ENCODE measurements around the gene TOM1. TPM values are rescaled to one million over a fixed set of nuclear protein-coding genes. Genes with fewer than 3 reads are reported as not detected.
A peak's percentile ranks its signal among the peaks of the same experiment; 100 is the strongest.

TOM1 gene
- total and polyA plus RNA-seq, 2 of the 13 experiments (the other 11 are each of a cell fraction or from before 2014, with no cell fraction given), result 30.8 to 87.3 TPM

DNA sequence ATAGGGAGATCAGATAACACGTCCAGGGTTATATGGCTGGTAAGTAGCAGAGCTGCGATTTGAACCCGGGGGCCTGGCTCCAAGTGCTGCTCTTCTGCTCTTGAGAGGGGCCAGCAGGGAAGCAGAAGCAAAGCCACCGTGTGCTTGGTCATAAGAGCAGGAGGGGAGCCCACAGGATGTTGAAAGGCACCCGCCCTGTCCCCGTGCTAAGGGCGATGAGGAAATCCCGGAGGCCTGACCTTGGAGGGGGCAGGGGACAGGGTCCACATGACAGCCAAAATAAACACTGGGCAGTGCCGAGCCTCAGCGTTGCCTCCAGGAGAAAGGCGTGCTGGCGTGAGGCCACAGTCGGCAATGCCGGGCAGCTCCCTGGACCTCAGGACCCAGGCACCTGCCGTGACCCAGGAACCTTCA lies 28.8 kb downstream of the TOM1 start (continued):
- TF ChIP-seq REST (IDR thresholded peaks at IDR 0.05; ENCODE audit: borderline replicate concordance in 1 of 2, low read depth in 1 of 2, low read length in 2 of 2) (peak in 1 of 2 experiments; percentile 36; a peak in 1 of 4 replicates), ZNF232 (CRISPR knock-in tag; IDR thresholded peaks at IDR 0.05; ENCODE audit: borderline replicate concordance) (no peak; the same call in 1 of the 2 replicates), ZBTB38 (CRISPR knock-in tag; IDR thresholded peaks at IDR 0.05) (peak; percentile 82), ARNTL (CRISPR knock-in tag; IDR thresholded peaks at IDR 0.05) (peak; percentile 98), FOXC1 (CRISPR knock-in tag; IDR thresholded peaks at IDR 0.05; ENCODE audit: borderline replicate concordance) (peak; percentile 84; the same call in 1 of the 2 replicates), ZNF432 (CRISPR knock-in tag; IDR thresholded peaks at IDR 0.05; ENCODE audit: borderline replicate concordance) (no peak), ZBTB39 (CRISPR knock-in tag; IDR thresholded peaks at IDR 0.05) (no peak), AKNA (CRISPR knock-in tag; IDR thresholded peaks at IDR 0.05; ENCODE audit: borderline replicate concordance) (no peak), ZNF30 (CRISPR knock-in tag; IDR thresholded peaks at IDR 0.05) (no peak), SP1 (IDR thresholded peaks at IDR 0.05) (no peak), SP1 (CRISPR knock-in tag; IDR thresholded peaks at IDR 0.05) (peak; percentile 64), ZNF557 (CRISPR knock-in tag; IDR thresholded peaks at IDR 0.05) (0 out of 2 replicates have a peak, but pooled peaks have one; percentile 50), REL (CRISPR knock-in tag; conservative IDR thresholded peaks at IDR 0.05) (peak; percentile 78; the same call in 1 of the 2 replicates), RFXAP (CRISPR knock-in tag; IDR thresholded peaks at IDR 0.05; ENCODE audit: borderline replicate concordance) (peak; percentile 57; the same call in 1 of the 2 replicates)
- TF ChIP-seq, protein P1, sequence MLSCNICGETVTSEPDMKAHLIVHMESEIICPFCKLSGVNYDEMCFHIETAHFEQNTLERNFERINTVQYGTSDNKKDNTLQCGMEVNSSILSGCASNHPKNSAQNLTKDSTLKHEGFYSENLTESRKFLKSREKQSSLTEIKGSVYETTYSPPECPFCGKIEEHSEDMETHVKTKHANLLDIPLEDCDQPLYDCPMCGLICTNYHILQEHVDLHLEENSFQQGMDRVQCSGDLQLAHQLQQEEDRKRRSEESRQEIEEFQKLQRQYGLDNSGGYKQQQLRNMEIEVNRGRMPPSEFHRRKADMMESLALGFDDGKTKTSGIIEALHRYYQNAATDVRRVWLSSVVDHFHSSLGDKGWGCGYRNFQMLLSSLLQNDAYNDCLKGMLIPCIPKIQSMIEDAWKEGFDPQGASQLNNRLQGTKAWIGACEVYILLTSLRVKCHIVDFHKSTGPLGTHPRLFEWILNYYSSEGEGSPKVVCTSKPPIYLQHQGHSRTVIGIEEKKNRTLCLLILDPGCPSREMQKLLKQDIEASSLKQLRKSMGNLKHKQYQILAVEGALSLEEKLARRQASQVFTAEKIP (CRISPR knock-in tag; IDR thresholded peaks at IDR 0.05; ENCODE audit: borderline replicate concordance), result no peak
